ENCODE measurements around the gene LONP2.

DNA sequence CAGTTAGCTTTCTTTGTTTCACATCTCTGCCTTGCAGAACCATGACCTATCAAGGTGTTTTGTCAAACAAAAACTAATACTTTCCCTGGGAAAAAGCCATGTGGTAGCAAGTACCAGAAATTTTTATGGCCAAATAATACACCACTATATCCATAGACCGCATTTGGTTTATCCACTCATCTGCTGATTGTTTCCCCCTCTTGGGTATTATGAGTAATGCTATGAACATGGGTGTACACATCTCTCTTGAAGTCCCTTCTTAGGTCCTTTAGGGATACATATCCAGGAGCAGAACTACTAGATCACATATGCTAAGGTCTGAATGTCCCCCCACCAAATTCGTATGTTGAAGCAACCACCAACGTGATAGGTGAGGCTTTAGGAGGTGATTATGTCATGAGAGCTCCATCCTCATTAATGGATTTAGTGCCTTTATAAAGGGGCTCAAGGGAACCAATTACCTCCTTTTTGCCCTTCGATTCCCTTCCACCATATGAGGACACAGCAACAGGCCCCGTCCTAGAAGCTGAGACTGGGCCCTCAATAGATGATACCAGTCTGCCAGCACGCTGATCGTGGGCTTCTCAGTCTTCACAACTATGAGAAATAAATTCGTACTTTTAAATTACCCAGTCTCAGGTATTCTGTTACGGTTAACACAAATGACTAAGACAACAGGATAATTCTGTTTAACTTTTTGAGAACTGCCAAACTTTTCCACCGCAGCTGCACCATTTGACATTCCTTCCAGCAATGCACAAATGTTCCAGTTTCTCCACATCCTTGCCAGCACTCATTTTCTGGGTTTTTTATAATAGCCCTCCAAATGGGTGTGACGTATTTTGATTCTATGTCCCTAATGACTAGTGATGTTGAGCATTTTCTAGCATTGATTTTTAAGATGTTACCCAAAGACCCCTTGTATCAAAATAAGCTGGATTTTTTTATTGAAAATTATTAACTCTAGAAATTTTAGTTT, 111.1 kb downstream of the LONP2 start:
- TF ChIP-seq, protein P1, sequence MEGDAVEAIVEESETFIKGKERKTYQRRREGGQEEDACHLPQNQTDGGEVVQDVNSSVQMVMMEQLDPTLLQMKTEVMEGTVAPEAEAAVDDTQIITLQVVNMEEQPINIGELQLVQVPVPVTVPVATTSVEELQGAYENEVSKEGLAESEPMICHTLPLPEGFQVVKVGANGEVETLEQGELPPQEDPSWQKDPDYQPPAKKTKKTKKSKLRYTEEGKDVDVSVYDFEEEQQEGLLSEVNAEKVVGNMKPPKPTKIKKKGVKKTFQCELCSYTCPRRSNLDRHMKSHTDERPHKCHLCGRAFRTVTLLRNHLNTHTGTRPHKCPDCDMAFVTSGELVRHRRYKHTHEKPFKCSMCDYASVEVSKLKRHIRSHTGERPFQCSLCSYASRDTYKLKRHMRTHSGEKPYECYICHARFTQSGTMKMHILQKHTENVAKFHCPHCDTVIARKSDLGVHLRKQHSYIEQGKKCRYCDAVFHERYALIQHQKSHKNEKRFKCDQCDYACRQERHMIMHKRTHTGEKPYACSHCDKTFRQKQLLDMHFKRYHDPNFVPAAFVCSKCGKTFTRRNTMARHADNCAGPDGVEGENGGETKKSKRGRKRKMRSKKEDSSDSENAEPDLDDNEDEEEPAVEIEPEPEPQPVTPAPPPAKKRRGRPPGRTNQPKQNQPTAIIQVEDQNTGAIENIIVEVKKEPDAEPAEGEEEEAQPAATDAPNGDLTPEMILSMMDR (IDR thresholded peaks at IDR 0.05): no peak
- no peak for TF ChIP-seq POLR2A (IDR thresholded peaks at IDR 0.05)
